HTERT RPE-1 (cell line): Measurements from ENCODE around the gene DHX29.

ENCODE experiments used
- in situ Hi-C: fragments of 300-500 bp; cut with MboI; formaldehyde crosslinking; loops from 4 replicates; pipeline ENCODE4 v1.14.3; 2020; ENCODE audit warnings: low sequenced_read_pairs

Gene DHX29

GRCh38 chr5:55232271-55232984, 75.1 kb downstream of the DHX29 start:
- in situ Hi-C loops = no loop called here

- in situ Hi-C loops = no loop called here
Measured at GRCh38 chr5:55231919-55232270, 75.6 kb downstream of the DHX29 start.

- in situ Hi-C loops = no loop called here
Measured at GRCh38 chr5:55231029-55231918, 76.2 kb downstream of the DHX29 start.

- in situ Hi-C loops = no loop called here
Measured at GRCh38 chr5:55230086-55230629, 77.3 kb downstream of the DHX29 start.

GRCh38 chr5:55227664-55228430, 79.6 kb downstream of the DHX29 start:
- in situ Hi-C loops = no loop called here

- in situ Hi-C loops = no loop called here
Measured at GRCh38 chr5:55226934-55227663, 80.4 kb downstream of the DHX29 start, which contains the start of gene MCIDAS. Gene MCIDAS (minus strand): TSS chr5:55227315. CDS start chr5:55227138, 177 bp downstream.

GRCh38 chr5:55226027-55226933, 81.2 kb downstream of the DHX29 start:
- in situ Hi-C loops = no loop called here

GRCh38 chr5:55225346-55225745, 82.1 kb downstream of the DHX29 start:
- in situ Hi-C loops = no loop called here

GRCh38 chr5:55223812-55224240, 83.7 kb downstream of the DHX29 start:
- in situ Hi-C loops = no loop called here

GRCh38 chr5:55222985-55223811, 84.3 kb downstream of the DHX29 start:
- in situ Hi-C loops = no loop called here

GRCh38 chr5:55222092-55222984, 85.2 kb downstream of the DHX29 start:
- in situ Hi-C loops = no loop called here

GRCh38 chr5:55220433-55221185, 86.9 kb downstream of the DHX29 start:
- in situ Hi-C loops = no loop called here

GRCh38 chr5:55219770-55220169, 87.7 kb downstream of the DHX29 start:
- in situ Hi-C loops = no loop called here

- in situ Hi-C loops = no loop called here
Measured at GRCh38 chr5:55218967-55219366, 88.5 kb downstream of the DHX29 start.

- in situ Hi-C loops = no loop called here
Measured at GRCh38 chr5:55211184-55211874, 96.2 kb downstream of the DHX29 start.
